SK-N-SH treated with all-trans-retinoic acid at 6 μM for 48 hours (cell line): ENCODE data around the gene CTBP2.

Experiments used
- CREB5 ChIP-seq: fragments of 250-450 bp; sonication (Bioruptor Pico); IDR thresholded peaks from 2 replicates; pipeline ENCODE4 v1.5.1; 2020; ENCODE audit warnings: low read depth, mild to moderate bottlenecking, moderate library complexity
- ESRRG ChIP-seq: fragments of 250-450 bp; sonication (Bioruptor Pico); IDR thresholded peaks from 2 replicates; pipeline ENCODE4 v1.6.1; 2021; ENCODE audit warnings: mild to moderate bottlenecking
- GLIS3 ChIP-seq: fragments of 250-450 bp; sonication (Bioruptor Pico); IDR thresholded peaks from 2 replicates; pipeline ENCODE4 v1.5.0; 2020; ENCODE audit warnings: mild to moderate bottlenecking, moderate library complexity
- ISL1 ChIP-seq: fragments of 250-450 bp; sonication (Bioruptor Pico); IDR thresholded peaks from 2 replicates; pipeline ENCODE4 v2.1.2; 2022; ENCODE audit warnings: mild to moderate bottlenecking, moderate library complexity
- PATZ1 ChIP-seq: fragments of 250-450 bp; sonication (Bioruptor Pico); IDR thresholded peaks from 2 replicates; pipeline ENCODE4 v1.8.0; 2020; ENCODE audit warnings: mild to moderate bottlenecking, moderate library complexity, borderline replicate concordance
- SNAI2 ChIP-seq: fragments of 250-450 bp; sonication (Bioruptor Pico); IDR thresholded peaks from 2 replicates; pipeline ENCODE4 v1.5.0; 2020; ENCODE audit warnings: mild to moderate bottlenecking, moderate library complexity
- TOX ChIP-seq: fragments of 250-450 bp; sonication (Bioruptor Pico); IDR thresholded peaks from 2 replicates; pipeline ENCODE4 v1.8.0; 2021; ENCODE audit warnings: mild to moderate bottlenecking, moderate library complexity, borderline replicate concordance
- ZC3H10 ChIP-seq: fragments of 250-450 bp; sonication (Bioruptor Pico); IDR thresholded peaks from 2 replicates; pipeline ENCODE4 v1.5.1; 2021; ENCODE audit warnings: mild to moderate bottlenecking, moderate library complexity
- ZFP3 ChIP-seq: fragments of 250-450 bp; sonication (Bioruptor Pico); IDR thresholded peaks from 2 replicates; pipeline ENCODE4 v1.5.0; 2020; ENCODE audit warnings: mild to moderate bottlenecking, moderate library complexity
- ZFP30 ChIP-seq: fragments of 450-650 bp; formaldehyde crosslinking; IDR thresholded peaks from 2 replicates; pipeline ENCODE4 v1.5.0; 2022; ENCODE audit warnings: mild to moderate bottlenecking, moderate library complexity
- ZNF565 ChIP-seq: fragments of 450-650 bp; formaldehyde crosslinking; conservative IDR thresholded peaks from 2 replicates; pipeline ENCODE4 v1.5.0; 2020; ENCODE audit warnings: low read depth, mild to moderate bottlenecking, moderate library complexity
- ZNF70 ChIP-seq: fragments of 450-650 bp; formaldehyde crosslinking; IDR thresholded peaks from 2 replicates; pipeline ENCODE4 v1.5.0; 2020; ENCODE audit warnings: mild to moderate bottlenecking, moderate library complexity

GRCh38 chr10:125135771-125136035, 24.7 kb downstream of the CTBP2 start:
- TF ChIP-seq ZNF70 (no peak), ZFP3 (CRISPR knock-in tag) (no peak), CREB5 (CRISPR knock-in tag) (no peak), TOX (CRISPR knock-in tag) (no peak), ZC3H10 (CRISPR knock-in tag) (no peak), ZFP30 (CRISPR knock-in tag) (no peak), SNAI2 (CRISPR knock-in tag) (no peak), ZNF565 (CRISPR knock-in tag) (no peak), GLIS3 (no peak), ISL1 (no peak), PATZ1 (CRISPR knock-in tag) (no peak), ESRRG (CRISPR knock-in tag) (no peak)
